Duodenal mucosa (tissue), 2 donors: ENCODE measurements around the gene PKNOX2.

ENCODE experiments used
- H3K27ac ChIP-seq: one replicate; pipeline ENCODE4 v1.7.0; 2013; ENCODE audit warnings: low read depth, low read length
- H3K27me3 ChIP-seq, 2 donors: one replicate each; pipeline ENCODE4 v1.7.0; 2013; ENCODE audit warnings: low read length in 2 of 2, control low read depth in 1 of 2; ENCODE audit not compliant: insufficient read depth in 2 of 2, control insufficient read depth in 1 of 2
- H3K36me3 ChIP-seq, 2 donors: one replicate each; pipeline ENCODE4 v1.7.0; 2013; ENCODE audit warnings: low read length in 2 of 2, control low read depth in 1 of 2; ENCODE audit not compliant: insufficient read depth in 2 of 2, control insufficient read depth in 1 of 2
- H3K4me1 ChIP-seq, 2 donors: one replicate each; pipeline ENCODE4 v1.7.0; 2013; ENCODE audit warnings: low read length in 2 of 2, control low read depth in 1 of 2; ENCODE audit not compliant: insufficient read depth in 2 of 2, control insufficient read depth in 1 of 2
- H3K4me3 ChIP-seq, 2 donors: one replicate each; pipeline ENCODE4 v1.7.0; 2013; ENCODE audit warnings: low read length in 2 of 2, low read depth in 1 of 2
- H3K9ac ChIP-seq, 2 donors: one replicate each; pipeline ENCODE4 v1.7.0; 2013; ENCODE audit warnings: low read length in 2 of 2, low read depth in 1 of 2
- H3K9me3 ChIP-seq, 2 donors: one replicate each; pipeline ENCODE4 v1.7.0; 2013; ENCODE audit warnings: low read length in 2 of 2, control low read depth in 1 of 2; ENCODE audit not compliant: control insufficient read depth in 1 of 2

The PKNOX2 gene

DNA sequence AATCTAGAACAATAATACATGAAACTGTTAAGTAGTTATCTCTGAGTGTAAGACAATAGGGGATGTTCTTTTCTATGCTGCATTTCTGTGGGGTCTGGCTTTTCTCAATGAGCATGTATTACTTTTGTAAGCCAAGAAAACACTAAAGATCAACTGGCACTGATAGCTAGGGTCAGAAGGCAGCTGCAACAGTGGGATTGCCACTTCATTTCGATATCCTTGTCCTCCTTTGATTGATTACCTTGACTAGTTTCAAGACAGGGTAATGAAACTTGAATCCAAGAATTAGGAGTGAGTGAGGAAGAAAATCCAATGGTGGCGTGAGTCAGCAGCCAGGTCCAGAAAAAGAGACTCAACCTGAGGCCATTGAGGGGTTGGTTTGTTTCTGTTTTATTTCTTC, 285.0 kb downstream of the PKNOX2 start:
- Histone ChIP-seq H3K27ac (no peak overlapping the region), H3K36me3 (no peaks in the 10 kb centered on the region), H3K4me1 (peaks cover 4 to 8% of the 10 kb centered on the region in 2 donors), H3K27me3 (peaks cover 0 to 3% of the 10 kb centered on the region in 2 donors), H3K4me3 (no peak overlapping the region), H3K9me3 (no peaks in the 10 kb centered on the region), H3K9ac (no peak overlapping the region)

DNA sequence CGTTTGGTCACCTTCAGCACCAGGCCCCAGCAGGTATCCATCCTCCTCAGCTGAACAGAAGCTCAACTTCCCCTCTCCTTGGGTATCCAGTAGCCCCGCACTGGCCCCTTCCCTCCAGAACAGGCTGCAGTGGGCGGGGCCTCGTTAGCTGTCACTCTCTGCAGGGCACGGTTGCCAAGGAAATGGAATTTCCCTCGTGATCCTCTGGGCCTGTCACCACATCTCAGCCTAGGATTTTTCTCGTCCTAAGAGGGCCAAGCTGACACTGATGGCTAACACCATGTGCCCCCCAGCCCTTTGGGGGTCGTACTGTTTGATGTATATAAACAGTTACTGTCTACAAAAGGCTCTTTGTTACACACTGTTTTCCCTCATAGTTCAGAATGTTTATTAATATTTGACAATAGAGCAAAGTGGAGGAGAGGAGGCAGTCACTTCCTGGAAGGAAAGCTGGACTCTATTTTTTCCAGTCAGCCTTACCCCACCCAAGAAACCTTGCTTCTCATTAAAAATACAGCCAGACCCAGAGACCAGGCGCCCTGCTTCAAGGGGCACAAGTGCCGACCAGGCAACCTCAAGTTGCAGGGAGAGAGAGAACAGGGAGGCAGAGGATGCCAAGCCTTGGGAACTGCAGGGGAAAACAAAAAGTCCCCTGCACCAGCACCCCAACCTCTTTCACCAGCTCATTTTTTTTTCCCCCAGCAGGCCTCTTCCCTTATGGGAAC, 287.0 kb downstream of the PKNOX2 start:
- no peak overlapping the region for H3K27ac ChIP-seq
- H3K4me1 ChIP-seq: peaks cover 4 to 8% of the 10 kb centered on the region in 2 donors
- no peaks in the 10 kb centered on the region for H3K36me3 ChIP-seq
- H3K4me3 ChIP-seq: no peak overlapping the region
- no peaks in the 10 kb centered on the region for H3K27me3 ChIP-seq
- no peak overlapping the region for H3K9ac ChIP-seq
- no peaks in the 10 kb centered on the region for H3K9me3 ChIP-seq

DNA sequence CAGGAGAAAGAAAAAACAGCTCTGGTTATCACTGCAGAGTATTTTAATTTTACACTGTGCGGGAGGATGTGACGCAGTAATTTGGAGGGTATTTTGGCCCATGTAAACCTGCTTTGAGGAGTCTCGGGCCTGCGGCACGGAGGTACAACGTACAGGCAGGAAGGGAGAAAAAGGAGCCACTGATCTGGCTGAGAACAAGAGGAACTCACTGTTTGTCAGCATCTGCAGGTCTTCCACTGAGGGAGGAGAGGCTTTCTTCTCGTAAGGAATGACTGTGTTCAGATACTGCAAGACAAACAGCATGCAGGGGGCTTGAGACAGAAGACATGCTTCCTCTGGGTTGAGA, 287.5 kb downstream of the PKNOX2 start:
- H3K36me3 ChIP-seq: no peaks in the 10 kb centered on the region
- H3K4me3 ChIP-seq: no peak overlapping the region
- H3K9ac ChIP-seq: no peak overlapping the region
- H3K9me3 ChIP-seq: no peaks in the 10 kb centered on the region
- H3K4me1 ChIP-seq: peaks cover 4 to 8% of the 10 kb centered on the region in 2 donors
- H3K27ac ChIP-seq: no peak overlapping the region
- no peaks in the 10 kb centered on the region for H3K27me3 ChIP-seq

DNA sequence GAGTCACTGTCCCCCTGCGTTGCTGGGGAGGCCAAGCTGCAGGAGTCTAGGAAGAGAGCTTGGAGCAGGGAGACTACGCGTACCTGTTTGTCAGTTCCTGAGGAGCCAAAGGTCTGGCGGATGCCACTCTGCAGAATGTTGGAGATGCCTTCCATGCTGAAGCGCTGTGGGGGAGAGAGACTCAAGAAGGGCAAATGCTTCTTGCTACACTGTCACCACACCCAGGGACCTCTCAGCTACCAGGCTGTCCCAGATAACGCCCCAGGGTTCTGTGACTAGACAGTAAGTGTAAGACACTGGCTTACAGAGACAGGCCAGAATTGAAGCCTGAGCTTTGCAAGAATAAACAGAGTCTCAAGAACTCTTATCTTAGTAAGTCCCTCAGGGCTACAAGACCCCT, 289.5 kb downstream of the PKNOX2 start:
- Histone ChIP-seq H3K9ac (no peak overlapping the region), H3K27ac (no peak overlapping the region), H3K9me3 (no peaks in the 10 kb centered on the region), H3K4me3 (no peak overlapping the region), H3K36me3 (no peaks in the 10 kb centered on the region), H3K27me3 (no peaks in the 10 kb centered on the region), H3K4me1 (peaks cover 4 to 8% of the 10 kb centered on the region in 2 donors)

DNA sequence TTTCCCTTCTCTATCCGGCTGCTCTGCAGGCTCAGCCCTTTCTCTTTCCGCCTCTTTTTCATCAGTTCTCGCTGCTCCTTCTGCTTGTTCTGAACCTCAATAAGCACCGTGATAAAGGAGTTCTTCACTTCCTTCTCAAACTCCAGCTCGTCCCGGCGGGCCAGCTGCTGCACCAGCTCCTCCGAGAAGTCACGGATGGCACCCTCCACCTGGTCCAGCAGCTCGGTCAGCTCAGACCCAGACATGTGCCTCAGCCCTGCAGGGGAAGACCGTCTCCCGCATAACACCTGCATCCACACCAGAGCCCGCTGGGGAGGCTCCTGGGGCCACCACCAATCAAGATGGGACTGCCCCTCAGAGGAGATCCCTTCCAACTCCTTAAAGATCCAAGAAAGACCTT, 291.3 kb downstream of the PKNOX2 start:
- Histone ChIP-seq H3K9me3 (no peaks in the 10 kb centered on the region), H3K27me3 (no peaks in the 10 kb centered on the region), H3K9ac (no peak overlapping the region), H3K36me3 (no peaks in the 10 kb centered on the region), H3K4me3 (no peak overlapping the region), H3K27ac (no peak overlapping the region), H3K4me1 (peaks cover 4 to 8% of the 10 kb centered on the region in 2 donors)

DNA sequence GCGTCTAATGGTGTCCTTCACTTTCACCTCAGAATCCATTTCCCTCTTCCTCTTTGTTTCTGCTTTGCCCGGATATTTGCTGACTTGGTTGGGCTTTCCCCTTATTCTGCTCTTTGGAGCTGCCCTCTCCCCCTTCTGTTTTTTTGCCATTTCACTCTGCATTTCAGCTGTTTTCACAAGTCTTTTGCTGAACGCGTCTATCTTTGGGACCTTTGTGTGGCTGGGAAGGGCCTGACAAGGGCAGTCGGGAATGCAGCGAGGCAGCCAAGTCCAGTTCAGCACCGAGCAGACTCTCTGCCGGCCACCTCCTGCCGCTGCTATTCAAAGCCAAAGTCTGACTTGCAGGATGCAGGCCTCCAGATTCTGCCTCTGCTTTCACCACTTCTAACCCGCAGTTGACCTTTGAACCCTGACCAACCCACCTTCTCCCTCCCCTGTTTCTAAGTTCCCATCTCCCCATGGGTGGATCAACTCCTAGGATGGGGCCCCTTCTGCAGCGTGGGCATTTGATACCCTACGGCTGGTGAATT, 293.3 kb downstream of the PKNOX2 start:
- Histone ChIP-seq H3K27me3 (no peaks in the 10 kb centered on the region), H3K27ac (no peak overlapping the region), H3K4me1 (no peaks in the 10 kb centered on the region), H3K9ac (no peak overlapping the region), H3K36me3 (no peaks in the 10 kb centered on the region), H3K9me3 (no peaks in the 10 kb centered on the region), H3K4me3 (no peak overlapping the region)

DNA sequence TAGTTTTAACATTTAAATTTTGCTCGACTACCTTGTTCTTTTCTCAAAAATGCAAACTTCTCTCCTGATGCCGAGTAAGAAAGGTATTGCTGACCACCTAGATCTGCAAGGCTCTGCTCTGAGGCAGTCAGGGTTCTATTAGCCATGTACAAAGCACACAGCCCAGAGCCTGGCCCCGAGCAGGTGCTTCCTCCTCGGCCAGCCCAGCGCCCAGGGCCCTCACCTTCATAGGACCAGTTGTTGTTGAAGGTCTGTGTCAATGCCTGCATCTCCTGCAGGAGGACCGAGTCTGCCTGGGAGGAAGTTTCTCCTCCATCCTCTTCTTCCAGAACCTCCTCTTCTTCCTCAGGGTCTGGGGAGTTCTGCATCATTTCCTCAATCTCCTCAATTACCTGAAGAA, 295.7 kb downstream of the PKNOX2 start:
- H3K4me1 ChIP-seq: no peaks in the 10 kb centered on the region
- no peak overlapping the region for H3K4me3 ChIP-seq
- no peaks in the 10 kb centered on the region for H3K27me3 ChIP-seq
- H3K27ac ChIP-seq: no peak overlapping the region
- H3K9me3 ChIP-seq: no peaks in the 10 kb centered on the region
- no peaks in the 10 kb centered on the region for H3K36me3 ChIP-seq
- H3K9ac ChIP-seq: no peak overlapping the region

DNA sequence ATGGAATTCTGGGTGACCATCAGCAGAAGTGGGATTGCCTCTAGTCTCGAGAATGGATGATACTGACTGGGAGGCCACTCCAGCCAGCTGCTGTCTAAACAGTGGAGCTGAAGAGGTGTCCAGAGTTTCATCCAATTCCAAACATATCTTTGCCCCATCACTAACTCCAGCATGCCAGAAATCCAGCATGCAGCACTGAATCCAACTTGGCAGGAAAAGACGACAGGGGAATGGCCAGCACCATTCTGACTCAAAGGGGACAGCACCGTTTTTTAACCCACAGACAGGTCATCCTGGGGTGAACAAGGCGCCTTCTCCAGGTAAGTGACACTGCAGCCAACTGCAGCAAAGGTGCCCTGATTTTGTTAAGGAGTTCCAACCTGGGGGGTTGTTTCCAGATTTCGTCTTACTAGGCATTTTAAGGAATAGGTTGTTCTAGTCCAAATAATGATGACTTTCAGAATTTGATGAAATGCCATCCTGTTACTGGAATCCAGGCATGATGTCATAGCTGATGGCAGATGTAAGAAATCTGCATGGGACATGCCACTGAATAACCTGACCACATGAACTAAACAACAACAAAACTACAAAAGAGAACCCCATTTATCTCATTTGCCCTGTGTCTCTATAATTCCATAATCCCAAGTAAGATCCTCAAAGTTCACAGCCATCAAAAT, 299.2 kb downstream of the PKNOX2 start:
- Histone ChIP-seq H3K27ac (no peak overlapping the region), H3K4me3 (no peak overlapping the region), H3K27me3 (no peaks in the 10 kb centered on the region), H3K9ac (no peak overlapping the region), H3K4me1 (no peaks in the 10 kb centered on the region), H3K9me3 (no peaks in the 10 kb centered on the region), H3K36me3 (no peaks in the 10 kb centered on the region)

DNA sequence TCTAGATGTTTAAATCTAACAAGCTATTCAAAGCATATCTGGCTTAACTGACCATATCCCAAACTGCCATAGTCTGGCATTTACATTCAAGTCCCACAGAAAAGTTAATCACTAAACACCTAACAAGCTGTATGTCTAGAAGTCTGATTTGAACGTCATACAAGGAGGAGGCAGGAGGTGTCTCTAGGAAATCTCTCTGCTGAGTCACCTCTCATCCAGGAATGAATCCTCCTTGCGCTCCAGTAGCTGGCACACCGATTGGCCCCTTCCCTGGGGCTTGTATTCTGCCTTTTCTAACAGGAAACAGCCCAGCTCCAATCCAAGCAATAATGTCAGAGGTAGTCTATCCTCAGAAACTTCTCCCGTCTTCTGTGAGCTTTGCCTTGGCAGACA, 299.7 kb downstream of the PKNOX2 start:
- H3K9ac ChIP-seq: no peak overlapping the region
- no peaks in the 10 kb centered on the region for H3K36me3 ChIP-seq
- no peak overlapping the region for H3K4me3 ChIP-seq
- H3K9me3 ChIP-seq: no peaks in the 10 kb centered on the region
- H3K27me3 ChIP-seq: no peaks in the 10 kb centered on the region
- no peak overlapping the region for H3K27ac ChIP-seq
- no peaks in the 10 kb centered on the region for H3K4me1 ChIP-seq

DNA sequence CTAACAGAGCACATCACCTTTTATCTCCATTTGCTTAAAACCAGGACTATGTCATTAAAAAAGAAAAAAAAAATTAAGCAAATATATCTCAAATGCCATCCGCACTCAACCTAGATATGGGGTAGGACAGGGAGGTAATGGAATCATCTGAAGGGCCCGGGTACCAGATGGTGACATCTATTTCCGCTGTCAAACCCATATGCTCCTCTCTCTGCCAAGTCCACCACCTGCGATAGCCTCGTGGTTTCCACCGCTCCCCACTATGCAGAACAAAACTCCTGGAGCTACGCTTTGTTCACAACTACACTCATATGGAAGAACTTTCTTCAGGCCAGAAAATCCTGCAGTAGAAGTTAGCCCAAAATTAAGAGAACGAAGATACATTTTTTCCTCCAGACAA, 300.1 kb downstream of the PKNOX2 start:
- Histone ChIP-seq H3K27me3 (no peaks in the 10 kb centered on the region), H3K36me3 (no peaks in the 10 kb centered on the region), H3K9me3 (no peaks in the 10 kb centered on the region), H3K4me3 (no peak overlapping the region), H3K4me1 (no peaks in the 10 kb centered on the region), H3K9ac (no peak overlapping the region), H3K27ac (no peak overlapping the region)
